GM19351 (cell line): ENCODE results near the gene GDF2.

Experiments used
- ATAC-seq: cut with Tn5 transposase; IDR thresholded peaks from one replicate; pipeline ENCODE4 v1.9.1; 2021; ENCODE audit warnings: mild to moderate bottlenecking, moderate library complexity; ENCODE audit not compliant: unreplicated experiment

Gene GDF2

DNA sequence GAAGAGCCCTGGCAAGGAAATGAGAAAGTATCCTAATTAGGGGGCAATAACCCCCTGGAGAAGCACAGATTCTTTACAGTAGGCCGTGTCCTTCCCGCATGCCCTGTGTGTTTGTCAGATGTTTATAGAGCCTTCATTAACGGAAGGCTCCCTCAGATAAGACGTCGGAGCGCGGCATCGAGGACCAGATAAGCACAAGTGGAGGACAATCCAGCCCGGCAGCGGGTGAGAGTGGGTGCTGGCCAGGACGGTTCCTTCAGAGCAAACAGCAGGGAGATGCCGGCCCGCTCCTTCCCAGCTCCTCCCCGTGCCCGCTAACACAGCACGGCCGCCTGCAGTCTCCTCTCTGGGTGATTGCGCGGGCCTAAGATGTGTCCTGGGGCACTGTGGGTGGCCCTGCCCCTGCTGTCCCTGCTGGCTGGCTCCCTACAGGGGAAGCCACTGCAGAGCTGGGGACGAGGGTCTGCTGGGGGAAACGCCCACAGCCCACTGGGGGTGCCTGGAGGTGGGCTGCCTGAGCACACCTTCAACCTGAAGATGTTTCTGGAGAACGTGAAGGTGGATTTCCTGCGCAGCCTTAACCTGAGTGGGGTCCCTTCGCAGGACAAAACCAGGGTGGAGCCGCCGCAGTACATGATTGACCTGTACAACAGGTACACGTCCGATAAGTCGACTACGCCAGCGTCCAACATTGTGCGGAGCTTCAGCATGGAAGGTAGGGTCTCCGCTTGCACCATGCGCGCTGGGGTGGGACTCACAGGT lies at the start of gene GDF2:
GDF2 (plus strand) TSS at position 155 of the 762 bp plus-strand sequence; CDS start at position 370, 215 bp downstream.
- no peak for ATAC-seq

DNA sequence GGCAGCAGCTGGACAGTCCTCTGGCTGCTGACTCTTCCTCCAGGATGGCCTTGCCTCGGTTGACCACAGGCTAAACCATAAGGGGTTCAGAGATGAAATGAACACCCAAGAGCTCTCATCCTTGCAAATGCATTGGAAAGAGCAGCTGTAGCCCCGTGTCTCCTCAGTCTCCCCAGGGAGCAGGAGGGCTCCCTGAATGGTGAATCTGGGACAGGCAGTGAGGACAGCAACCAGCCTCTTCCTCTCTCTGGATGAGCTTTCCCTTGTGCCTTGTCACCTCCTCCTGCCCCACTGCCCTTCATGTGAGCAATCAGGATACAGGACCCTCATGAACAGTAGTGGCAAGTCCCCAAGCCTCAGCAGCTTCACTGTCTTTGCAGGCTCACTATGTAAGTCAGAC lies 46.2 kb upstream of the GDF2 start:
- no peak for ATAC-seq

DNA sequence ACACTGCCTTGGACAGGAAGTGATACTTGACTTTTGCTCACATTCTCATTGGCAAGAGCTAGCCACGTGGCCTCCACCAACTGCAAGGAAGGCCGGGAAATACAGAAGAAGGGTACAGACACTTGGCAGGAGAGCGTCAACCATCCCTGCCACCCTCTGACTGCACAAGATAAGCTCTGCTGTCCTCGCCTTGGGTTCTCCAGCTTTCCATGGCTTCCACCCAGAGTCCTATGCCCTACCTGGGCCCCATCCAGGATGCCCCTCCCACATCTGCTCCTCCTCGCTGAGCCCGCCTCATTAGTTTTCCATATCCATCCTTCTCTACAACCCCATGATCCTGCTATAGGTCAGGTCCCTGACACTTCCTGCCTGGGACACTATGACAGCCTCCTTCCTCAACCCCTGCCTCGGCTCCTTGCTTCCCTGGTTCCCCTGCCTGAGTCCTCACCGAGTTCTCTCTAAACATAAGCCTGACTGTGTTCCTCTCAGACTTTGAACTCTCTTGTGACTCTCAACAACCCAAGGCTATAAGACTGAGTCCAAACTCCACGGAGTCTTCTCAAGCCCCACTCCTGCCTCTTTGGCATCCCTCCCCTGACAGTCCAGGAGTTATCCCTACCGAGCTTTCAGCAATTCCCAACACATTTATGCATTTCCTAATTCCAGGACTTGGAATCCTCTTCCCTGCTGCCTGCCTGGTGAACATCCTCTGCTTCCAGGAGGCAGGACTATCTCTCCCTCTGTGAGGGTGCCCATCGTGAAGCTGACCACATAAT lies 45.5 kb upstream of the GDF2 start:
- ATAC-seq, result no peak

DNA sequence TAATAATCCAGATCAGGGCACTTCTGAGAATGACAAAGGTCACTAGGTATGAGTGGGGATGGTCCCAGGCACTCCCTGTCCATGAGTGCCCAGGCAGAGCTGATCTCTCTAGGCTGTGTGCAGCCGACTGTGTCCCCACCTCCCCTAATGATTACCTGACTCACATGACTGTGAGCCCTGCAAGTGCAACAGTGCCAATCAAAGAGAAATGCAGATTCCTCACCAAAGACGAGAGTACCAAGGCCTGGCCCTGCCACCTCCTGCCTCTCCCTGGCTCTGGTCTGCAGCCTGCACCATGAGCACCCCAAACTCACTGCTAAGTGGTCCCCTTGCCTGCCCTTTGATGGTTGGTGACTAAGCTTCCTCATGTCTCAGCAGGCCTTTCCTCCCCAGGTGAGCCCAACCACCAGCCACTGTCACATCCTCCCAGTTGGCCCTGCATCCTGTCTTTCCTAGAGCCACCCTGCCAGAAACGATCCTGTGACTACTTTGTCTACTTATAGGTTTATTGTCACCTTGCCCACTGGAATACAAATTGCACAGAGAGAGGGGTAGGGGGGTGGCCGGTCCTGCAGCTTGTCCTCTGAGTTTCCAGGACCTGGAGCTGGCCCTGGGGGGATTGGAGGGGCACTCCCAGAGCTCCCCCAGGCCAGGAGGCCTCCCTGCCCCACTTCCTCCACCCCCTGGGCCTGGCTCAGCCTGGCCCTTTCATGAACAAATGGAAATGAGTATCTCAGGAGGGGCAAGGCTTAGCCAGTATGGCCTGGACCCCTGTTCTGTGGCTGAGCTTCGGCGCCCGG lies 44.7 kb upstream of the GDF2 start:
- ATAC-seq, result no peak

DNA sequence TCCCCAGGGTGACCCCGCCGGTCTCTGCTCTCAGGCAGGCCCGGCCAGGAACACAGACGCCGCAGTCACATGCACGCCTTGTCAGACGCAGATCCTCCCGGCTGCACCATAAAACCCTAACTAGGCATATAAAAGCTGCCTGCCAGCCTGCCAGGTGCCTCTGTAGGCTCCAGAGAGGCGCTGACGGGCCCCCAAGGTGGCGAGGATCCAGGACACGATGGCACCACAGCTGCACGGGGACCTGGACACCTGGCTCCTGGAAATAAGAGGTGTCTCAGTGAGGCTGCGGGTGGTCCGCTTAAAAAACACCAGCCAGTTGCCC lies 44.1 kb upstream of the GDF2 start:
- ATAC-seq, result no peak

DNA sequence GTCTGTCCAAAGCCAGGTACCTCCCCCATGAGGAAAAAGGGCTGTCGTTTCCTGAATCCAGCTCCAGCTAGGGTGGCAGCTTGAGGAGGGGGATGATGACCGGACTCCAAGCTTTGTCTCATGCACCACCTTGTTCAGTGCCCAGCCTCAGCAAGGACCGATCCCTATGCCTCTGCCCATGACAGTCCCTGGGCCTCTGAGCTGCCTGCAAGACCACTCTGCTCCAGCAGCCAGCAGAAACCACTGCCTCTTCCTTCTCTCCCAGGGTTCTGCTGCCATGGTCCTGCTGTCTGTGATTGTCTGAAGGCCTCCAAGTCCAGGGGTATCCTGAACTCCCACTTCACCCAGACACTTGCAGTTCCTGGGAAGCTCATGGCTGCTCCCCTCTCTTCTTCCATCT lies 43.5 kb upstream of the GDF2 start:
- no peak for ATAC-seq

DNA sequence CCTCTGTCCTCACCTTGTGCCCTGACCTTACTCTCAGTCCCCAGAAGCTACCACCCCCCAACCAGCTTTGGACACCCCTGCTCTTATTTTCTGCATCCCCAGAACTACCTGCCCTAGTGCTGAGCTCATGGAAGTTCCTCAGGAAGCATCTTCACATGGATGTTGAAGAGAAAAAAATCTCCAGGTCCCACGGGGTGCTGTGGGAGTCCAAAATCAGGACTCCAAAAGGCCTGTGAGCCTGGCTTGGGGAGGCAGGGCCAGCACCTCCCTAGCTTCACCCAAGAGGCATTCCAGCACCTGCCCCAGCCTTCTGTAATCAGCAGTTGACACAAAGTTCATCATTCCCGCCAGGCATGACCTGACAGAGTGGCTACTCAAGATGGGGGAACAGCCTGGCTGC lies 43.0 kb upstream of the GDF2 start:
- ATAC-seq, result no peak

DNA sequence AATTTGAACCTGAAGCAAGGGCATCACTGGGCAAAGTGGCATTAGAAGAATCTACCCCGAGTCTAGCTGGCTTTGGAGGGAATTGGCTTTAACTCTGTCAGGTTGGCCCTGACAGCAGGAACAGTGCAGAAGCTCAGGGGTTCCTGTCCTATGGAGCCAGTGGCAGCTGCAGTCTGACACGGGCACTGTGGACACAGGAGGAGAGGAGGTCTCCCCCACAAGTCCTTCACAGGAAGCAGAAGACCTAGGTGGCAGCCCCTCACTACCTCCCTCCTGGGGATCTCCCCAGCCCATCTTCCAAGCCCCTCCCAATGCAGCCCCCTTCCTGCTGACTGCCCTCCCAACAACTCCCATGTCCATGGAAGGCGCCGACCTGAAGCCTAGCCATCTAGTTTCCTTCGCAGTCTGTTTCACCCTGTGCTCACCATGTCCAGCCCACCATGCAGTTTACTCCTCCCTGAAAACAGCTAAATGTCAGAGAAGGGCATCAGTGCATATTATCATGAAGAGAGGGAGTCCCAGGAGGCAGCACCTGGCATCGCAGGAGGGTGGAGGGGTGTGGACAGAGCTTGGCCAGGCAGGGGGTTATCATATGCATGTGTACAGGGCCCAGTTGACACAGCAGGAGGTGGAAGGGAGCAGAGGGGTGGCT lies 40.1 kb upstream of the GDF2 start:
- no peak for ATAC-seq

DNA sequence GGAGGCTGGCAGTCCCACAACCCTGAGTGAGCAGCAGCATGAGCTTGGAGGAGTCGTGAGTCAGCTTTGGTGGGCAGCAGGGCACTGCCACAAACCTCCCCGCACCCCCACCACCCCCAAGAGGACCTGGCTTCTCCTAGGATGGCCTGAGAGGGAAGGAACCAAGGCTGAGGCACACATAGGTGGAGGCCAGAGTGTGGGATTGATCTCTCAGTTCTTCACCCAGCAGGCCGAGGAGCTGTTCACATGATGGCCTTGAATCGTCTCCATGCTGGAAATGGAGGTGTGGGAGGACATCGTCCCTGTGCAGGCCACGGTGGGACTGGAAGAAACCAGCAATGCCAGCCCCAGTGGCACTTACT lies 39.6 kb upstream of the GDF2 start:
- ATAC-seq, result no peak

DNA sequence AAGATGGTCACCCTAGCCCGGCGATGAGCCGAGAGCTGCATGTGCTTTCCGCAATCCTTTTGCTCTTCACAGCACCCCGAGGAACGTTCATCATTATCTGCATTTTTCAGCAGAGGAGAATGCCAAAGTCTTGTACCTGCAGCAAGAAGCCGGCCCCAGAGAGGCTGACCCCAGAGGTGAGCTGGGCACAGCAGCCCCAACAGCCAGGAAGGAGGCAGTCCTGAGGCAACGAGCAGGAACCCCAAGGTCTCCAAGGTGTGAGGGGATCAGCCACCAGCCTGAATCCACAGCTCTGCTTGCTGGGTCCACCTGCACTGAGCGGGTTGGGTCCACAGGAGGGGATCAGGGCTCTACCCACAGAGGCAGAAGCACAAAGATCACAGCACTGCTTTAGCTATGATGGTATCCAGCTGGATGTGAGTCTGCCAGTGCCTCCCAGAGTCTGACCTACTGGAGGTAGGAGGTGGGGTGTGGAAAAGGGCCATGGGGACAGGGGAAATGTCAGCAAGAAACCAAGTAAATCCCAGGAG lies 39.1 kb upstream of the GDF2 start:
- ATAC-seq, result no peak

DNA sequence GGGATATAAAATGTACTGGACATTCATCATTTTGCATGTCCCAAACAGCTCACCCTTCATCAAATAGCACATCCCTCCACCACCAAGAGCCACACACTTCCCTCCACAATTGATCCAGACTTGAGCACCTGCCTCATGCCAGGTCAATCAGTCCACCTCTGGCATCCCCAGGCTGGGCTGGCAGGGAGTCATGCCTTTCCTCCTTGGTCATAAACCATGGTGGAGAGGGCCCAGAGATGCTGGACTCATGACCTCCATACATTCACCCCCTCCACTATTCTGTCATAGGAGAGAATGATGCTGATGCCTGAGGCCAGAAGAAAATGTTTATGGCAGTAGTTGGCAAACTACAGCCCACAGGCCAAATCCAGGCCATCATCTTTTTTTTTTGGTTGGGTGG lies 38.4 kb upstream of the GDF2 start:
- no peak for ATAC-seq

DNA sequence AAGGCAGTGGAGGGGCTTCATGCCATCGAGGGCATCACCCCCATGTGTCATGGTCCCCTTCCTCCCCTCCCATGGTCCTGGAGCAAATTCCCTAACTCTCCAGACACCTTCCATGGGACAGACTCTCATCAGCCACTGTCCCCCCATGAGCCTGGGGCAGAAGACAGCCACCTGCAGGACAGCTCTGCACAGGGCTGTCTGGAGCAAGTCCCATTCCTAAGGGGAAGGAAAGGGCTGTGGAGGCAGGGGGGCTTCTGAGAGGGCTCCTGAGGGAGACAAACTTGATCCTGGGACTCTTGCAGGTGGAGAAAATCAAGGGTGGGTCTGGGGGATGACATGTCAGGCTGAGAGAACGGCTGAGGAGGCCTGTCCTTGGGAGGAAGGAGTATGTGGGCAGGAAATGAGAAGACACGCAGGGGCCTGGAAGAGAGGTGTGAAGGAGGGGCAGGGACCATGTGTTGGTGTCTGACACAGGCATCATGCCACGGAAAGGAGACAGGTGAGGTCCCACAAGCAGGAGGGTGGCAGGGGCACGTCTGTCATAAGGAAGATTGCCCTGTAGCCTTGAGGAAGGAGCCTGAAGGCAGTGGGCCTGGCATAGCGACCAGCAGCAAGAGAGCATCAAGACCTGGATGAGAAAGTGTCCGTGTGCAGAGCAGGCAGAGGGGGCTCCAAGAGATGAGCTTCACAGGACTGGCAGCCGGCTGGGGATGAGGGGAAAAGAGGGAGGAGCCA lies 36.7 kb upstream of the GDF2 start:
- ATAC-seq, result no peak

DNA sequence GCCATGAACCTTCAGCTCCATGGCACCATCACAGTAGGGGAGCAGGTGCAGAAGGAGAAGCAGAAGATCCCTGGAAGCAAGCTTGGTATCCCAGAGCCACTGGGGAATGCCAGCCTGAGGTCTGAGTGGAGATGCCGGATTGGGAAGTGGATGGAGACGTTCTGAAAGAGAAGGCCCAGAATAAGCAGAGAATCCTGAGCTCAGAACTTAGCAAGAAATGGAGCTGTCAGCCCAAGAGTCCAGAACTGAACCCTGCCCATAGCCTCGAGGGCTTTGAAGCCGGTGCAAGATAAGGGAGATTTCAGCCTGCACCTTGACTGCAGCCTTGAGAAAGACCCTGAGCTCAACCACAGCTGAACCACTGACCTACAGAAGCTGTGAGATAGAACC lies 36.1 kb upstream of the GDF2 start:
- no peak for ATAC-seq

DNA sequence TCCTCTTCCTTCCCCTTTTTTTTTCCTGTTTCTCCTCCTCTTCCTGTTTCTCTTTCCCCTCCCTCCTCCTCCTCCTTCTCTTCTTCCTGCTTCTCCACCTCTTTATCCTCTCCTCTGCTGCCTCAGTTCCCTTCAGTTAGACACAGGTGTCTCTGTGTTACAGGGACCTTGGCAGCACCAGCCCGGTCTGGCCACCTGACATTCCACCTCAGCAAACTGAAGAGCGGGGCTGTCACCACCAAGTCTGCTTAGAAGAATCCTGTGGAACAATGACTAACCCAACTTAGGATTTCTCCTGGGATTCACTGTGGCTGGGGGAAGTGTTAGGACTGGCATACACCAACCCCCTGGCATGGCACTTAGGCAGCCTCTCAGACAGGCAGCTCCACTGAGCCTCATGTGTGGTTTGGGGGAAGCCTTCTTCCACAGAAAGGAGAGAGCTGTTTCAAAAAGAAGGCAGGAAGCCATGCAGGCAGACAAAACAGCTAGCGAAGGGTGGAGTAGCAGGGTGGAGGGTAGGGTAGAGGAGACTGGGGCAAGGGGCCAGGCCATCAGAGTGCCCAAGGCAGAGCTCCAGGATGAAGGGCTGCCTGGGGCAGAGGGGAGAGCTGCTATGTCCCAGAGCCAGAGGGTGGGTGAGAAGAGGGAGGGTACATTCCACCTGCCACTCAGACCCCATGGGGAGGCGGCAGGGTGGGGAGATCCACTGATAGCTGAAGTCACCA lies 35.5 kb upstream of the GDF2 start:
- ATAC-seq, result no peak

DNA sequence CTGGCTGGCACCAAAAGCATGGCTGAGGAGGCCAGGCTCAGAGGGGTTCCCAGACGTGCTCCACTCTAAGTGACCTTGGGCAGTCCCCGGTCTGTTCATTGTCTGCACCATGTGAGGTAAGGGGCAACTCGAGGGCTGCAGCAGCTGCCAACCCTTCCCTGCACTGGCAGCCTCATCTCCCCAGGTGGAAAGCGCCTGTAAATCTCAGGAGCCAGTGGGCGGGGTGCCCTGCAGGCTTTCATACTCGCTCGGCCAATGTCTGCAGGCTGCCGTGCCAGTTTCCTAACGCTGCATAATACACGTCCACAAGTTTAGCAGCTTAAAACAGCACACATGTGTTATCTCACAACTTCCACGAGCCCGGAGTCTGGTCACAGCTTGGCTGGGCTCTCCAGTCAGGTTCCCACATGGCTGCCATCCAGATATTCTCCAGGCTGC lies 34.9 kb upstream of the GDF2 start:
- no peak for ATAC-seq

DNA sequence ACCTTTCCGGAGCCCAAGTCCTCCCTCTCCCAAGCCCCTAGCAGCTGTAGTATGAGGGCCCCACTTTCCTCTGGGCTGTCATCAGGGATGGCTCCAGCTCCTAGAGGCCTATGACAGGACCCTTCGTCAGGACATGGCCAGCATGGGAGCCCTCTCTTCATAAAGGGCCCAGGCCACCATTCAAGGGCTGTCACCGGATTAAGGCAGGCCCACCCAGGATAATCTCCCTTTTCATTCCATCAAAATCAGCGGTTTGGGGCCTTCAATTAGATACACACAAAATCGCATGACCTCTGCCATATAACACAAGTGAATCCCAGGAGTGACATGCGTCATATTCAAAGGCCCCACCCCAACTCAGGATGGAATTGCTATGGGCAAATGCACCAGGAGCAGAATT lies 34.4 kb upstream of the GDF2 start:
- no peak for ATAC-seq

DNA sequence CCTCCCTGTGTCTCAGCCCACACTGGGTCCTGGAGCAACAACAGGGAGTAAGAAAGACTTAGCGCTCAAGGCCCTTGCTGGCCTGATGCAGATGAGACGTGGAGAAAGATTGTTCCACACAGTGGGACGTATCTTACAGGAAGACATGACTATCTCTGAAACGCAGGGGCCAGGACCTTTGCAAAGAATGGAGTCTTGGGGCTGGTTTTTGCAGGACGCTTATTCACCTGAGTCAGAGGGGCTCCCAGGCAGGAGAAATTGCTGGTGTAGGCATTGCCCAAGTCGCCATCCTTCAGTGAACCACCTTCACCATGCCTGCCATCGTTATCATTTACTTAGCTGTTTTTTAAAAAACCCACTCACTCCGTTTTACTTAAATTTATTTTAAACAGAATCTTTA lies 34.0 kb upstream of the GDF2 start:
- ATAC-seq, result no peak

DNA sequence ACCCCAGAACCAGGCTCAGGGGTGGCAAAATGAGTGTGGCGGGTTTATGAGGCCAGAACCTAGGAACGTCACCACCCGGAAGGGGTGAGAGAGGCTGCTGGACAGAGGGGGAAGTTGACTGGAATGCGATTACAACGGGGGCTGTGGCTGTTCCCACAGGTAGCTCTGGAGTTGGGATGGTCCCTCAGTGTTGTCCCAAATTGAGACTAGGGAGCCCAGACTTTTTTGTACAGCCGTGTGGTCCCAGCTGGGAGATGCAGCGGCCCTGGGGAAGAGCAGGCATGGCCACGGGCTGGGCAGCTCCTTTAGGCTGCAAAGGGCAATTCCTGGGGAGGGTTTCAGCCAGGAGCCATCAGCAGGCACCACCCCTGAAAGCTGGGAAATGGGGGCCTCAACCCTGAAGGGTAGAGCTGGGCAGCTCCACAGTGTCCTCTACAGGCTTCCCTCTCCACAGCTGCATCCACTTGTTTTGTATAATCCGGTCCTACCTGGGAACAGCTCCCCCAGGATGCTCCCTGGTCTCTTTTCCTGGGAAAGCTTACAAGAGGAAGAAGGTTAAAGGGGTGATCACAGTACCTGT lies 33.2 kb upstream of the GDF2 start:
- ATAC-seq, result no peak

DNA sequence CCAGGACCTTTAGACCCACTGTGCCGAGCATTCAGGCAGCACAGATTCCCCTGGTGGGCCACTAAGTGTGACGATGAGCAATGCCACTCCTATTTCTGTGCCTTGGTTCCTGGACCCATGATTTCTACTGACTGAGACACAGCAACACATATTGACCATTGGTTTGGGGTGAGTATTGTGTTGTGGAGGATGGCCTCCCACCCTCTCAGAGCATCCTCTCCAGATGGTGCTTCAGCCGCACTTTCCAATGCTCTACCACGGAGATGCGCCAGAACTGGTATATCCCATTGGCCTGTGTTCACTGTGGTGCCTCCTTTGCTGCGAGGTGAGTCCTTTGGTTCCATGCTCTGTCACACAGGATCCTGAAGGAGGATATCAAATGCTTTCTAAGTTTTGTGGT lies 32.3 kb upstream of the GDF2 start:
- no peak for ATAC-seq
